ENCODE data around the gene ZDHHC18.
"Not testable (repeated sequence)": the region's sequence is repeated elsewhere in the genome, so short reads cannot be mapped to it uniquely, and the experiment has no call there.

ZDHHC18 gene

GRCh38 chr1:26864610-26865480 is 38.4 kb downstream of the ZDHHC18 start:
- peak overlapping the region; percentile 69 for H4K91ac ChIP-seq (ENCODE audit: low read depth, low read length)
- peaks cover 2% of the 10 kb centered on the region for H3K9me3 ChIP-seq (ENCODE audit: insufficient read depth, low read depth, low read length)
- peak overlapping the region; percentile 66 for H4K12ac ChIP-seq (ENCODE audit: low read depth, low read length)
- H3K79me1 ChIP-seq (ENCODE audit: low read length) = peaks cover 30% of the 10 kb centered on the region
- H3K4me2 ChIP-seq (ENCODE audit: low read length) = peak overlapping the region; percentile 72
- peak overlapping the region; percentile 37 for H2BK12ac ChIP-seq (ENCODE audit: low read length)
- peak overlapping the region; percentile 57 for H2AFZ ChIP-seq (ENCODE audit: insufficient read depth, low read length, poor library complexity)
- no peak overlapping the region for H3K23ac ChIP-seq (ENCODE audit: low read length)
- DNase-seq = peak; percentile 99
- H3K4me1 ChIP-seq (ENCODE audit: control insufficient read depth in 1 of 2, insufficient read depth in 2 of 2, low read length in 2 of 2) = peaks cover 24 to 34% of the 10 kb centered on the region in 2 experiments
- H2AK5ac ChIP-seq (ENCODE audit: low read length) = peak overlapping the region; percentile 27
- H3K27ac ChIP-seq (ENCODE audit: low read depth, low read length) = peak overlapping the region; percentile 93
- H3K18ac ChIP-seq (ENCODE audit: low read length) = peak overlapping the region; percentile 81
- H3K4me3 ChIP-seq (ENCODE audit: low read depth, low read length) = peak overlapping the region; percentile 63
- peak overlapping the region; percentile 84 for H2BK5ac ChIP-seq (ENCODE audit: low read depth, low read length, poor library complexity)
- peak overlapping the region; percentile 77 for H2BK120ac ChIP-seq (ENCODE audit: insufficient read depth, low read length, poor library complexity)
- H3K79me2 ChIP-seq (ENCODE audit: control insufficient read depth, insufficient read depth, low read length, poor library complexity) = peaks cover 6% of the 10 kb centered on the region
- peak overlapping the region; percentile 84 for H3K14ac ChIP-seq (ENCODE audit: low read length)
- H3K4ac ChIP-seq (ENCODE audit: low read depth, low read length) = peak overlapping the region; percentile 44
- peak overlapping the region; percentile 81 for H3K9ac ChIP-seq (ENCODE audit: low read length)
- no CpG with 5 or more reads among the region's 75 CpGs for WGBS (ENCODE audit: extremely low coverage, insufficient coverage, insufficient read length)
- no peaks in the 10 kb centered on the region for H3K36me3 ChIP-seq (ENCODE audit: control insufficient read depth in 1 of 2, insufficient read depth in 2 of 2, low read length in 2 of 2)
- H3K27me3 ChIP-seq (ENCODE audit: insufficient read depth, low read length) = no peaks in the 10 kb centered on the region
- H4K8ac ChIP-seq (ENCODE audit: low read depth, low read length) = peak overlapping the region; percentile 80

- H2AFZ ChIP-seq (ENCODE audit: insufficient read depth, low read length, poor library complexity); H3K4me3 ChIP-seq (ENCODE audit: low read depth, low read length); H3K14ac ChIP-seq (ENCODE audit: low read length); H3K9me3 ChIP-seq (ENCODE audit: insufficient read depth, low read depth, low read length); H3K18ac ChIP-seq (ENCODE audit: low read length); DNase-seq; H4K8ac ChIP-seq (ENCODE audit: low read depth, low read length); H3K23ac ChIP-seq (ENCODE audit: low read length); H4K91ac ChIP-seq (ENCODE audit: low read depth, low read length); H3K4me2 ChIP-seq (ENCODE audit: low read length); H3K9ac ChIP-seq (ENCODE audit: low read length); H3K27me3 ChIP-seq (ENCODE audit: insufficient read depth, low read length); H3K4ac ChIP-seq (ENCODE audit: low read depth, low read length); H3K79me1 ChIP-seq (ENCODE audit: low read length); H3K79me2 ChIP-seq (ENCODE audit: control insufficient read depth, insufficient read depth, low read length, poor library complexity); H4K12ac ChIP-seq (ENCODE audit: low read depth, low read length); H2AK5ac ChIP-seq (ENCODE audit: low read length); H3K27ac ChIP-seq (ENCODE audit: low read depth, low read length); H2BK5ac ChIP-seq (ENCODE audit: low read depth, low read length, poor library complexity): not testable (repeated sequence)
- H2BK120ac ChIP-seq (ENCODE audit: insufficient read depth, low read length, poor library complexity) = peak overlapping the region; percentile 46
- peaks cover 5 to 10% of the 10 kb centered on the region in 2 experiments for H3K36me3 ChIP-seq (ENCODE audit: control insufficient read depth in 1 of 2, insufficient read depth in 2 of 2, low read length in 2 of 2)
- peaks cover 5 to 15% of the 10 kb centered on the region in 2 experiments for H3K4me1 ChIP-seq (ENCODE audit: control insufficient read depth in 1 of 2, insufficient read depth in 2 of 2, low read length in 2 of 2)
- H2BK12ac ChIP-seq (ENCODE audit: low read length) = peak overlapping the region; percentile 70
- no CpG with 5 or more reads among the region's 2 CpGs for WGBS (ENCODE audit: extremely low coverage, insufficient coverage, insufficient read length)
Measured at GRCh38 chr1:26873097-26873496, 46.6 kb downstream of the ZDHHC18 start.

- peak overlapping the region; percentile 18 for H2BK120ac ChIP-seq (ENCODE audit: insufficient read depth, low read length, poor library complexity)
- DNase-seq = no peak
- no peak overlapping the region for H4K12ac ChIP-seq (ENCODE audit: low read depth, low read length)
- H3K23ac ChIP-seq (ENCODE audit: low read length) = no peak overlapping the region
- H3K27me3 ChIP-seq (ENCODE audit: insufficient read depth, low read length) = no peaks in the 10 kb centered on the region
- H3K18ac ChIP-seq (ENCODE audit: low read length) = no peak overlapping the region
- peak overlapping the region; percentile 10 for H2BK5ac ChIP-seq (ENCODE audit: low read depth, low read length, poor library complexity)
- no peaks in the 10 kb centered on the region for H3K79me2 ChIP-seq (ENCODE audit: control insufficient read depth, insufficient read depth, low read length, poor library complexity)
- H2AFZ ChIP-seq (ENCODE audit: insufficient read depth, low read length, poor library complexity) = no peak overlapping the region
- H3K27ac ChIP-seq (ENCODE audit: low read depth, low read length) = peak overlapping the region; percentile 41
- no peak overlapping the region for H3K4me3 ChIP-seq (ENCODE audit: low read depth, low read length)
- no peak overlapping the region for H3K4me2 ChIP-seq (ENCODE audit: low read length)
- no peak overlapping the region for H3K14ac ChIP-seq (ENCODE audit: low read length)
- H3K79me1 ChIP-seq (ENCODE audit: low read length) = peaks cover 4% of the 10 kb centered on the region
- H2BK12ac ChIP-seq (ENCODE audit: low read length) = no peak overlapping the region
- no peaks in the 10 kb centered on the region for H3K9me3 ChIP-seq (ENCODE audit: insufficient read depth, low read depth, low read length)
- no CpG with 5 or more reads among the region's 4 CpGs for WGBS (ENCODE audit: extremely low coverage, insufficient coverage, insufficient read length)
- no peak overlapping the region for H3K9ac ChIP-seq (ENCODE audit: low read length)
- H3K36me3 ChIP-seq (ENCODE audit: control insufficient read depth in 1 of 2, insufficient read depth in 2 of 2, low read length in 2 of 2) = peaks cover 12 to 24% of the 10 kb centered on the region in 2 experiments
- H4K8ac ChIP-seq (ENCODE audit: low read depth, low read length) = peak overlapping the region; percentile 18
- H4K91ac ChIP-seq (ENCODE audit: low read depth, low read length) = peak overlapping the region; percentile 21
- H2AK5ac ChIP-seq (ENCODE audit: low read length) = peak overlapping the region; percentile 4
- H3K4me1 ChIP-seq (ENCODE audit: control insufficient read depth in 1 of 2, insufficient read depth in 2 of 2, low read length in 2 of 2) = peaks cover 2 to 12% of the 10 kb centered on the region in 2 experiments
- peak overlapping the region; percentile 15 for H3K4ac ChIP-seq (ENCODE audit: low read depth, low read length)
Measured at GRCh38 chr1:26874896-26875295, 48.4 kb downstream of the ZDHHC18 start.

- DNase-seq = no peak
- H3K79me1 ChIP-seq (ENCODE audit: low read length) = peaks cover 4% of the 10 kb centered on the region
- peaks cover 22 to 42% of the 10 kb centered on the region in 2 experiments for H3K36me3 ChIP-seq (ENCODE audit: control insufficient read depth in 1 of 2, insufficient read depth in 2 of 2, low read length in 2 of 2)
- no peaks in the 10 kb centered on the region for H3K27me3 ChIP-seq (ENCODE audit: insufficient read depth, low read length)
- no peak overlapping the region for H3K4me2 ChIP-seq (ENCODE audit: low read length)
- no CpG with 5 or more reads among the region's 2 CpGs for WGBS (ENCODE audit: extremely low coverage, insufficient coverage, insufficient read length)
- no peak overlapping the region for H4K91ac ChIP-seq (ENCODE audit: low read depth, low read length)
- no peak overlapping the region for H3K9ac ChIP-seq (ENCODE audit: low read length)
- no peaks in the 10 kb centered on the region for H3K79me2 ChIP-seq (ENCODE audit: control insufficient read depth, insufficient read depth, low read length, poor library complexity)
- no peak overlapping the region for H3K14ac ChIP-seq (ENCODE audit: low read length)
- H3K4me3 ChIP-seq (ENCODE audit: low read depth, low read length) = no peak overlapping the region
- H2BK120ac ChIP-seq (ENCODE audit: insufficient read depth, low read length, poor library complexity) = no peak overlapping the region
- no peaks in the 10 kb centered on the region for H3K9me3 ChIP-seq (ENCODE audit: insufficient read depth, low read depth, low read length)
- no peak overlapping the region for H3K23ac ChIP-seq (ENCODE audit: low read length)
- no peak overlapping the region for H2BK12ac ChIP-seq (ENCODE audit: low read length)
- no peak overlapping the region for H4K12ac ChIP-seq (ENCODE audit: low read depth, low read length)
- no peak overlapping the region for H3K4ac ChIP-seq (ENCODE audit: low read depth, low read length)
- H3K18ac ChIP-seq (ENCODE audit: low read length) = no peak overlapping the region
- no peak overlapping the region for H3K27ac ChIP-seq (ENCODE audit: low read depth, low read length)
- H4K8ac ChIP-seq (ENCODE audit: low read depth, low read length) = no peak overlapping the region
- no peak overlapping the region for H2BK5ac ChIP-seq (ENCODE audit: low read depth, low read length, poor library complexity)
- no peak overlapping the region for H2AK5ac ChIP-seq (ENCODE audit: low read length)
- no peak overlapping the region for H2AFZ ChIP-seq (ENCODE audit: insufficient read depth, low read length, poor library complexity)
- peaks cover 2 to 9% of the 10 kb centered on the region in 2 experiments for H3K4me1 ChIP-seq (ENCODE audit: control insufficient read depth in 1 of 2, insufficient read depth in 2 of 2, low read length in 2 of 2)
Measured at GRCh38 chr1:26877326-26877725, 50.8 kb downstream of the ZDHHC18 start.
